ENCODE data around the gene MAP3K2.

GRCh38 chr2:127357591-127357990, 30.2 kb downstream of the MAP3K2 start:
- TF ChIP-seq ARNT (IDR thresholded peaks at IDR 0.05) (no peak), LEF1 (IDR thresholded peaks at IDR 0.05; ENCODE audit: borderline replicate concordance) (no peak), NFRKB (IDR thresholded peaks at IDR 0.05) (no peak), TARDBP (IDR thresholded peaks at IDR 0.05) (no peak), SUZ12 (IDR thresholded peaks at IDR 0.05) (no peak), SP1 (IDR thresholded peaks at IDR 0.05) (no peak), BHLHE40 (IDR thresholded peaks at IDR 0.05; ENCODE audit: borderline replicate concordance) (no peak), ELF4 (IDR thresholded peaks at IDR 0.05) (no peak), ZNF384 (IDR thresholded peaks at IDR 0.05) (no peak), FOXK2 (IDR thresholded peaks at IDR 0.05) (no peak), FOXA1 (IDR thresholded peaks at IDR 0.05) (no peak), FOXM1 (IDR thresholded peaks at IDR 0.05; ENCODE audit: borderline replicate concordance) (no peak)

Measured in HEK293T (cell line).